ENCODE results near the gene AZIN2. TPM values are rescaled to one million over a fixed set of nuclear protein-coding genes. Genes with fewer than 3 reads are reported as not detected.
"Not testable (repeated sequence)": the region's sequence is repeated elsewhere in the genome, so short reads cannot be mapped to it uniquely, and the experiment has no call there.

Gene AZIN2
- total and polyA plus RNA-seq, 10 donors: 1.4 to 8.3 (median 3.0) TPM

DNA sequence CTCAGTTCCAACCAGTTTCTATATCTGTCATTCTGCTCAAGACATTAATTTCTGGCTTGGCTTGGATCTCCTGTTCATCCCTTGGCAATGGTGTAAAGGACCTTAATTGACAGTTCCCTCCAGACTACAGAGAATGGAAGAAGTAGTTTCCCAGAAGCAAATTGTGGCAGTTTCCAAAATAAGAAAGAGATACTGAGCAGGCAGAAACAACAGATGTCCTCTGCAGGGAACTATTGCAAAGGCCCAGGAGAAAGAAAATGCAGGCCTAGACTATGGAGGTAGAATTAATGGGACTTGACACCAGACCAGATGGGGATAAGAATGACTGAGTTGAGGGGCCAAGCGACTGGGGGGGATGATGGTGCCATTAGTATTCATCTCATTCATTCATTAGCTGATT lies 38.1 kb upstream of the AZIN2 start:
- intact Hi-C loops (cut with DNase I; ENCODE audit: low total_unique reads): no loop called here
- no peak overlapping the region for H3K27ac ChIP-seq

DNA sequence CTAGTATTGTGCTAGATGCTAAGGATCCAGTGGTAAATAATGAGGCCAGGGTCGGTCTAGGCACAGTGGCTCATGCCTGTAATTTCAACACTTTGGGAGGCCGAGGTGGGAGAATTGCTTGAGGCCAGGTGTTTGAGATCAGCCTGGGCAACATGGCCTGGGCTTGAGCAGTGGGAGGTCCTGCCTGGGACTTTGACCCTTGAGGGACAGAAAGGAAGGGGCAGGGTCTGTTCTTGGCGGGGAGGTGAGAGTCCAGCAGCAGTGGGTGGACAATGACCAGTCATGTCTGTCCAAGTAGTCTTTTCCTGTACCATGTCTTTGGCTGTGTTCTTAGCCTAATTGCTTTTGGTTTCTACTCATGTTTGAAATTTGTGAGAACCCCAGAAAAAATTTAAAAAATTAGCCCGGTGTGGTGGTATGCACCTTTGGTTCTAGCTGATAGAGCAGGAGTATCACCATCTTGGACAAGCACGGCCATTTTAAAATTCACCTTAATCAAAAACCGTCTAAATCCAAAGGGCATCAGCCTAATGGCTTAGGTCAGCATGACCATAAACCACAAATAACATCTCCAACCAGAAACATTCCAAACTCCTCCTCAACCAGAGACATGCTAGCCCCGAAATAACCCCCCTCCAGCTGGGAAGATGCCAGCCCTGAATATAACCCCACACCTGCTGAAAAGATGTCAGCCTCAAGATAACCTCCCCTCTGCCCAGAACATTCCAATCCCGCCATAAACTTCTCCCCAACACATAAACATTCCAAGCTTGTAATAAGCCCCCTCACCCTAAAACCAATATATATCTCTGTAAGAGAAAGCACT lies 37.5 kb upstream of the AZIN2 start:
- no peaks in the 10 kb centered on the region for H3K27me3 ChIP-seq (replicated peaks in 1 of 7)

More for the DNA sequence above, 38.1 kb upstream of the AZIN2 start:
- H3K4me1 ChIP-seq: peaks cover 0 to 33% (median 0%) of the 10 kb centered on the region in 6 donors
- no peak overlapping the region for H3K4me3 ChIP-seq
- H3K36me3 ChIP-seq: no peaks in the 10 kb centered on the region
- DNase-seq: no peak
- no peaks in the 10 kb centered on the region for H3K9me3 ChIP-seq
- no peaks in the 10 kb centered on the region for H3K27me3 ChIP-seq (replicated peaks in 1 of 7)
- TF ChIP-seq, protein P1, sequence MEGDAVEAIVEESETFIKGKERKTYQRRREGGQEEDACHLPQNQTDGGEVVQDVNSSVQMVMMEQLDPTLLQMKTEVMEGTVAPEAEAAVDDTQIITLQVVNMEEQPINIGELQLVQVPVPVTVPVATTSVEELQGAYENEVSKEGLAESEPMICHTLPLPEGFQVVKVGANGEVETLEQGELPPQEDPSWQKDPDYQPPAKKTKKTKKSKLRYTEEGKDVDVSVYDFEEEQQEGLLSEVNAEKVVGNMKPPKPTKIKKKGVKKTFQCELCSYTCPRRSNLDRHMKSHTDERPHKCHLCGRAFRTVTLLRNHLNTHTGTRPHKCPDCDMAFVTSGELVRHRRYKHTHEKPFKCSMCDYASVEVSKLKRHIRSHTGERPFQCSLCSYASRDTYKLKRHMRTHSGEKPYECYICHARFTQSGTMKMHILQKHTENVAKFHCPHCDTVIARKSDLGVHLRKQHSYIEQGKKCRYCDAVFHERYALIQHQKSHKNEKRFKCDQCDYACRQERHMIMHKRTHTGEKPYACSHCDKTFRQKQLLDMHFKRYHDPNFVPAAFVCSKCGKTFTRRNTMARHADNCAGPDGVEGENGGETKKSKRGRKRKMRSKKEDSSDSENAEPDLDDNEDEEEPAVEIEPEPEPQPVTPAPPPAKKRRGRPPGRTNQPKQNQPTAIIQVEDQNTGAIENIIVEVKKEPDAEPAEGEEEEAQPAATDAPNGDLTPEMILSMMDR (IDR thresholded peaks at IDR 0.05 in 8 of 11, conservative IDR thresholded peaks at IDR 0.05 in 3 of 11): no peak
- TF ChIP-seq POLR2A (IDR thresholded peaks at IDR 0.05) (no peak), POLR2AphosphoS5 (IDR thresholded peaks at IDR 0.05) (no peak)
- WGBS, 5 donors: 0 to 100% (median 96%) methylated on average over 1 of the region's 1 CpG

DNA sequence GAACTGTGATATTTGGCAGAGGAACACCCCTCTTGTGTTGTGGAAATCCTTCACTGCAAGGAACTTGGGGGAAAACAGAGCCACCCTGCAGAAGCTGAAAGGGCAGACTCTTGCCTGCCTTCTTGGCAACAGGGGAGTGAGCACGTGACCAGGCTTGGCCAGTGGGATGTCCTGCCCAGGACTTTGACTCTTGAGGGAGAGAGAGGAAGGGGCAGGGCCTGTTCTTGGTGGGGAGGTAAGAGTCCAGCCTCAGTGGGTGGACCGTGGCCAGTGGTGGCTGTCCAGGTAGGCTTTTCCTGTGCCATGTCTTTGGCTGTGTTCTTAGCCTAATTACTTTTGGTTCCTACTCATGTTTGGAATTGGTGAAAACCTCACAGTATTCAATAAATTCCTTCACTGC lies 35.7 kb upstream of the AZIN2 start:
- intact Hi-C loops (cut with DNase I; ENCODE audit: low total_unique reads): no loop called here
- TF ChIP-seq POLR2A (IDR thresholded peaks at IDR 0.05) (no peak), POLR2AphosphoS5 (IDR thresholded peaks at IDR 0.05) (no peak)
- TF ChIP-seq, protein P1 (IDR thresholded peaks at IDR 0.05 in 8 of 11, conservative IDR thresholded peaks at IDR 0.05 in 3 of 11): no peak
- H3K4me3 ChIP-seq: peak overlapping the region in 1 of 8 donors; percentile 35
- H3K4me1 ChIP-seq: peaks cover 0 to 32% (median 3%) of the 10 kb centered on the region in 6 donors
- H3K36me3 ChIP-seq: no peaks in the 10 kb centered on the region
- 33 to 69% (median 59%) methylated on average over 2 of the region's 2 CpGs for WGBS, 5 donors
- no peaks in the 10 kb centered on the region for H3K27me3 ChIP-seq (replicated peaks in 1 of 7)
- no peaks in the 10 kb centered on the region for H3K9me3 ChIP-seq
- peak overlapping the region in 6 of 8 donors; percentile 55 to 81 (median 62) for H3K27ac ChIP-seq
- DNase-seq: no peak

More for the DNA sequence above, 37.5 kb upstream of the AZIN2 start:
- H3K4me1 ChIP-seq: peaks cover 0 to 33% (median 0%) of the 10 kb centered on the region in 6 donors
- no peaks in the 10 kb centered on the region for H3K36me3 ChIP-seq
- TF ChIP-seq POLR2AphosphoS5 (IDR thresholded peaks at IDR 0.05) (no peak), POLR2A (IDR thresholded peaks at IDR 0.05) (no peak)
- TF ChIP-seq, protein P1 (IDR thresholded peaks at IDR 0.05 in 8 of 11, conservative IDR thresholded peaks at IDR 0.05 in 3 of 11): no peak
- H3K4me3 ChIP-seq: no peak overlapping the region
- H3K27ac ChIP-seq: no peak overlapping the region
- WGBS, 5 donors: 83 to 89% (median 85%) methylated on average over 8 of the region's 8 CpGs
- no peaks in the 10 kb centered on the region for H3K9me3 ChIP-seq
- no peak for DNase-seq
- intact Hi-C loops (cut with DNase I; ENCODE audit: low total_unique reads): no loop called here

DNA sequence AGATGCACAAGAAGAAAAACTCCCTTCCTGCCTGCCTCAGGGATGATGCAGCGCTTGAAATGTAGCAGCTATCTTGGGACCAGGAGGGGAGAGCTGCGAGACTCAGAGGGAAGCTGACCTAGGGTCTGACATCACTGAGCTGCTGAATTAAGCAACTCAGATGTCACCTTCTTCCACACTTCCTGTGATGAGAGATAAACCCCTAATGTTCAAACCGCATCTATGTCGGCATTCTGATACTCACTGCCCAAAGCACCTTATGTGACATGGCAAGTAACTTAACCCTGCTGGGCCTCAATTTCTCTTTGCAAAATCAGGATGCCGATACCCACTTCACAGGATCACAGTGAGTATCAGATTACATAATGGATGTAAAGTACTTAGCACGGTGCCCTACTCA lies 35.1 kb upstream of the AZIN2 start:
- Histone ChIP-seq H3K36me3 (no peaks in the 10 kb centered on the region), H3K4me1 (peaks cover 0 to 35% (median 5%) of the 10 kb centered on the region in 6 donors), H3K27ac (peak overlapping the region in 7 of 8 donors; percentile 39 to 81 (median 61)), H3K9me3 (no peaks in the 10 kb centered on the region), H3K27me3 (replicated peaks in 1 of 7) (no peaks in the 10 kb centered on the region), H3K4me3 (peak overlapping the region in 1 of 8 donors; percentile 35)
- 34 to 70% (median 48%) methylated on average over 6 of the region's 6 CpGs for WGBS, 5 donors
- intact Hi-C loops (cut with DNase I; ENCODE audit: low total_unique reads): no loop called here
- TF ChIP-seq, protein P1 (IDR thresholded peaks at IDR 0.05 in 8 of 11, conservative IDR thresholded peaks at IDR 0.05 in 3 of 11): no peak
- peak in 1 of 3 donors; percentile 58 for TF ChIP-seq POLR2AphosphoS5 (IDR thresholded peaks at IDR 0.05)
- no peak for DNase-seq

DNA sequence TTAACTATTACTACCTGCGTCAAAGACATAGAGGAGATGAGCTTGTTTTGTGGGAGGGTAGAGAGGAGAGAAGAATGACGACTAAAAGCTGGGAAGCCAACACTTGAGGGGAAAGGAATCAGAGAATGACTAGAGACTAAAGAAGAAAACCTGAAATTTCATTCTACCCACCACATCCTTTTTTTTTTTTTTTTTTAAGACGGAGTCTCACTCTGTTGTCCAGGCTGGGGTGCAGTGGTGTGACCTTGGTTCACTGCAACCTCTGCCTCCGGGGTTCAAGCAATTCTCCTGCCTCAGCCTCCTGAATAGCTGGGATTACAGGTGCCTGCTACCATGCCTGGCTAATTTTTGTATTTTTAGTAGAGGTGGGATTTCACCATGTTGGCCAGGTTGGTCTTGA lies 34.7 kb upstream of the AZIN2 start:
- H3K4me3 ChIP-seq: peak overlapping the region in 1 of 8 donors; percentile 35
- DNase-seq; intact Hi-C loops (cut with DNase I; ENCODE audit: low total_unique reads); H3K36me3 ChIP-seq; H3K27me3 ChIP-seq (replicated peaks in 1 of 7); H3K9me3 ChIP-seq: not testable (repeated sequence)
- H3K4me1 ChIP-seq: peaks cover 0 to 35% (median 5%) of the 10 kb centered on the region in 6 donors
- peak overlapping the region in 7 of 8 donors; percentile 39 to 81 (median 61) for H3K27ac ChIP-seq
- WGBS, 5 donors: 63 to 90% (median 76%) methylated on average over 3 to 4 of the region's 4 CpGs

Data from spleen (tissue), 11 donors.